Caki2 (cell line): Measurements from ENCODE around the gene ARHGAP45. TPM values are rescaled to one million over a fixed set of nuclear protein-coding genes. Genes with fewer than 3 reads are reported as not detected.

Experiments used
- DNase-seq: peaks from one replicate; pipeline ENCODE4 v3.0.0-alpha.2; 2015; ENCODE audit warnings: low read depth
- in situ Hi-C: cut with HindIII; loops from 2 replicates; pipeline ENCODE4 v1.10.0; 2016; ENCODE audit warnings: low sequenced_read_pairs, low pct_unique_long_range_greater_than_20kb, mixed read lengths
- total RNA-seq: library from RNA; depleted of rRNA; stranded (reverse); fragments of >200 nt; shearing (Covaris generic); gene quantifications from 2 replicates; pipeline ENCODE4 v1.2.3, GENCODE V29; 2014; ENCODE audit warnings: low replicate concordance

ARHGAP45 gene
- total RNA-seq, 1 experiment from 2014 or later, result 17.3 TPM

DNA sequence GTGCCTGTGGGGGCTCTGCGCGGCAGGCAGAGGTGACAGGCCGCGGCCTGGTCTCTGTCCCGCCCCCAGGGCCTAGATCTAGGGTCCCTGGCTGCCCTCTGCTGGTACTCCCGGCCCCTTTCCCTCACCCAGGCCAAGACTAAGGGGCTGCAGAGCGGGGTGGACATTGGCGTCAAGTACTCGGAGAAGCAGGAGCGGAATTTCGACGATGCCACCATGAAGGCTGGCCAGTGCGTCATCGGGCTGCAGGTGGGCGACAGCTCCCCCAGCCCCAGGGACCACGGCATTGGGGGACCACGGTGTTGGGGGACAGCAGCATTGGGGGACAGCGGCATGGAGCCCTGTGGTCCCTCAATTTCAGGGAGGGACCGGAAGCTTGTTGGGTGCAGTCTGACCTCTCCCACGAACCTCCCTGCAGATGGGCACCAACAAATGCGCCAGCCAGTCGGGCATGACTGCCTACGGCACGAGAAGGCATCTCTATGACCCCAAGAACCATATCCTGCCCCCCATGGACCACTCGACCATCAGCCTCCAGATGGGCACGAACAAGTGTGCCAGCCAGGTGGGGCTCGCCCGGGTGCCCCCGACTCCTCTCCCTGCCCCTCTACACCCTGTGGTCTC is 30.9 kb upstream of the ARHGAP45 start:
- DNase-seq, result no peak
- in situ Hi-C loops, result no loop called here

DNA sequence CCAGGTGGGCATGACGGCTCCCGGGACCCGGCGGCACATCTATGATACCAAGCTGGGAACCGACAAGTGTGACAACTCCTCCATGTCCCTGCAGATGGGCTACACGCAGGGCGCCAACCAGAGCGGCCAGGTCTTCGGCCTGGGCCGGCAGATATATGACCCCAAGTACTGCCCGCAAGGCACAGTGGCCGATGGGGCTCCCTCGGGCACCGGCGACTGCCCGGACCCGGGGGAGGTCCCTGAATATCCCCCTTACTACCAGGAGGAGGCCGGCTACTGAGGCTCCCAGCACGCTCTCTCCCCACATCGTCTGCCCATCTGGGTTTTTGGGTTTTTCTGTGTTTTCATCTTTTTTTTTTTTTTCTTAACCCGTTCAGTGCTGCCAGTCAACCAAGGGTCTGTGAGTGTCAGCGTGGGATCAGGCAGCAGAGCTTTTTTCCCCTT is 29.3 kb upstream of the ARHGAP45 start:
- in situ Hi-C loops, result no loop called here
- no peak for DNase-seq

DNA sequence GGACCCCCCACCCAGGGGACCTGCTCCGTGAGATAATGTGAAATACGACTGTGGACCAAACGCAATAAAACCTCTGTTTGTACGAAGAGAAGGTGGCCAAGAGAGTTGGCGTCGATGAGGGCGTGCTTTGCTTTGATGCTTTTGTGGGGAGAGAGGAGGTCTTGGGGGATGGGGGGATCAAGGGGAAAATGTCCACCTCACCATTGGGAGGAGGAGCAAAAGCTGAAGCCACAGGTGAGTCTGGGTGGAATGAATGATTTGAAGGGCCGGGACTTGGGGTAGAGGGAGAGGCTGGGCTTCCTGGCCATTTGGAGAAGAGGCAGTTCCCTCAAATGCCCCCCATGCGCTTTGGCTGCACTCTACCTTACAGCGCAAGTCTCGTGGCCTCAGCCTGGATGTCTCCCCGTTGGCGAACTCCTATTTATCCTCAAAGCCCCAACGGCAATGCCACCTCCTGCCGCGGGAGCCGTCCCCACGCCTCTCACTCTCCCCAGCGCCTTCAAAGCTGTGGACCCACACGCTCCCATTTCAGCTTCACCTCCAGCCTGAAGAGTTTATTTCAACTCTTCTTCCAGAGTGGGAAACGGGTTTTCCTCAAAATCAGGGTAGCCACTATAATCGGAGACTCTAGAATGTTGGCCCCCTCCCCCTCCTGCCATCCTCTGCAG is 27.9 kb upstream of the ARHGAP45 start:
- DNase-seq, result no peak
- in situ Hi-C loops, result no loop called here

DNA sequence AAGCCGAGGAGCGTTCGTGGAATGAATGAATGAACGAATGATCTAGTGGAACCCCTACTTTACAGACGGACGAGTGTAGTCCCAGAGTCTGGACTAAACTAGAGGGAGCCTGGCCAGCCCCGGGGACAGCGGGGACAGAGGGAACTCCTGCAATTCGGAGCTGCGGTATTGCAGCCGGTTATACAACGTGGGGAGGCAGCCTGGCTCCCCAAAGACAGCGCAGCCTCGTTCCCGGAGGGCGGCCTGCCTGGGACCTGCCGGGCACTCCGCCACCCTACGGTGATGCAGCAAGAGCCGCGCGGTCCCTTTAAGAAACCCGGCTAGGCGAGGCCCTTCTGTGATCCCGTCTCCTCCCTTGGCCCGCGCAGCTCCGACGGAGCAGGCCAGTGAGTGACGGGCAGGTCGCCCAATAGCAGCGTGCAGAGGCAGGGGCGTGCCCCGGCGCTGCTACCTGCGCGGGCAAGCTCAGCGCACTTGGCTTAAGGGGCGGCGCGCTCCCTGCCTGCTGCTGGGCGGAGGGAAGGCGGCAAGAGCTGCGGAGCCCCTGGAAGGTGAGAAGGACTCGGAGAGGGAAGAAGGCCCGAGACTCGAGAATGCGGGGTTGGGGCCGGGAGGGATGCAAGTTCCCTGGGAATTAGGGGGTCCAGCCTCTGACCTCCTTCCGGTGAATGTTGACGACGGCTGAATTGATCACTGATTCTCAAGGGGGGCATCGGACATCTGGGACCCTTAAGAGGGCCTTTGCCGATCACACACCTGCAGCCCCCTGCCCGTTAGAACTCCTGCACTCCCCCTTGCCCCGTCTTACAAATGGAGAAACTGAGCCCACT is 27.1 kb upstream of the ARHGAP45 start, which contains the start of gene ABCA7:
TSS of gene ABCA7 (plus strand) at position 462 of the 830 bp plus-strand sequence. CDS start 1,255 bp downstream, outside the sequence.
- in situ Hi-C loops, result no loop called here
- DNase-seq, result peak; percentile 92

DNA sequence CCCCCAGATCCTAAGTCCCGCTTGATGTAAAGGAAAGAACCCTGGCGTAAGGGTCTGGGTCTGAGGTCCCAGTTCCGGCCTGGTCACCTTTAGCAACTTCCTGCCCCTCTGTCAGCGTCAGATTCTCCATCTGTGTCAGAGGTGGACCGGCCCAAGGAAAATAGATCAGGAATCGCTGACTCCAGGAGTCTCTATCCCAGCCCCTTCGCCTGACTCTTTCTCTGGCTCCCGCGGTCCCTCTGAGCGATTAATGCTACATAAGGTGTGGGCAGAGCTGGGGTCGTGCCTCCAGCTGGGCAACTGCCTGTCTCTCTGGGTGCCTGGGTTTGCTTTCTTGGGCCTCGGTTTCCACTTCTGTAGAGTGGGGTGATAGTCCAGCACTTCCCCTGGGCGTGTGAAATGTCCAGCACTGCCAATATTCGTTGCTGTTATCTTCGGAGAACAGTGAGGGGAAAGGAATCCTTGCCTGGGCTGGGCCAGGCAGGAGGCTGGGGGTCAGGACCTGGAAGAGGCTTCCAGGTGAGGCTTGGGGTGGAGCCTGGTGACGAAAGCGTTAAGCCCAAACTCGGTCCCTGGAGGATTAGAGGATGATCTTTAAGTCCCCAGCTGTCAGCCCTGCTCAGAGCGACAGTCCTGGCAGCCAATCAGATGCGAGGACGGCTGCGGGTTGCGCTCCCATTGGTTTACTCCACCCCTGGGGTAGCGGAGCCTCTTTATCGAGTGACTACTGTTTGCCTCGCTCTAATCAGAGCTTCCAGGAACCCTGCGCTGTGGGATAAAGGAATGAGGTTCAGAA is 26.3 kb upstream of the ARHGAP45 start:
- in situ Hi-C loops, result no loop called here
- DNase-seq, result peak; percentile 83

DNA sequence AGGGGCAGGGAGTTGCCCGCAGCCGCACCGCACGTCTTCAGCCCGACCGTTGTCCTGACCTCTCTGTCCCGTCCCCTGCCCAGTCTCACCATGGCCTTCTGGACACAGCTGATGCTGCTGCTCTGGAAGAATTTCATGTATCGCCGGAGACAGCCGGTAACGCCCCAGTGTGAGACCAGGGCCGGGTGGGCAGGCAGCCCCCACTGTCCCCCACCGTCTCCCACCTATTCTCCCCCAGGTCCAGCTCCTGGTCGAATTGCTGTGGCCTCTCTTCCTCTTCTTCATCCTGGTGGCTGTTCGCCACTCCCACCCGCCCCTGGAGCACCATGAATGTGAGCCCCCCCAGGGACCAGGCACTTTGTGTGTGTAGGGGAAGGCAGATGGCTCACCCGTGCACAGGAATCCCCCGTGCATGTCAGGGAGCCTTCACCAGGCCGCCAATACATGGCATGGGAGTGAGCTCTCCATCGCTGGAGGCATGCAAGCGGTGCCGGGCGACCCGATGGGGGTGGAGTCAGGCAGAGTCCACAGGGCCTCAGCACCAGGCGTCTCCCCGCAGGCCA is 25.6 kb upstream of the ARHGAP45 start:
- no peak for DNase-seq
- in situ Hi-C loops, result no loop called here

DNA sequence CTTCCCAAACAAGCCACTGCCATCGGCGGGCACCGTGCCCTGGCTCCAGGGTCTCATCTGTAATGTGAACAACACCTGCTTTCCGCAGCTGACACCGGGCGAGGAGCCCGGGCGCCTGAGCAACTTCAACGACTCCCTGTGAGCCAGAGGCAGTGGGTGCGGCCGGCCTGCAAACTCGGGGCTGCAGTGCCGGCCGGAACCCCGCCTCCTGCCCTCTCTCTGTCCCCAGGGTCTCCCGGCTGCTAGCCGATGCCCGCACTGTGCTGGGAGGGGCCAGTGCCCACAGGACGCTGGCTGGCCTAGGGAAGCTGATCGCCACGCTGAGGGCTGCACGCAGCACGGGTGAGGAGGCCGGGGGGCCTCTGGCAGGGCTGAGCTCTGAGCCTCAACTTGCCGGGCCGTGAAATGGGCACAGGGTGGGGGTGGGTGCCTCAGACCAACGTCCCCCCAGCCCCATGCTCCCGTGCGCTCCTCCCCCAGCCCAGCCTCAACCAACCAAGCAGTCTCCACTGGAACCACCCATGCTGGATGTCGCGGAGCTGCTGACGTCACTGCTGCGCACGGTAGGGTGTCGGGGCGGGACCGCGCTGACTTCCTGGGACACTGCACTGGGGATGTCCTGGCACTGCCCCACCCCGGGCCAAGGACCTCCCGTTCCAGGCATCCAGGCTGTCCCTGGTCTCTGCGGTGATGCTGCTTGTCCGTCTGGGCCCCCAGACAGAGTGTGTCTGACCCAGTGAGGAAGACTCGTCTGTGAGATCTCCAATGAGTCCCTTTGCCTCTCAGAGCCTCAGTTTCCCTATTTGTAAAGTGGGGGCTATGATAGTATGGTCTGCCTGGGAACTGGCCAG is 24.9 kb upstream of the ARHGAP45 start:
- DNase-seq, result peak; percentile 89
- in situ Hi-C loops, result no loop called here

DNA sequence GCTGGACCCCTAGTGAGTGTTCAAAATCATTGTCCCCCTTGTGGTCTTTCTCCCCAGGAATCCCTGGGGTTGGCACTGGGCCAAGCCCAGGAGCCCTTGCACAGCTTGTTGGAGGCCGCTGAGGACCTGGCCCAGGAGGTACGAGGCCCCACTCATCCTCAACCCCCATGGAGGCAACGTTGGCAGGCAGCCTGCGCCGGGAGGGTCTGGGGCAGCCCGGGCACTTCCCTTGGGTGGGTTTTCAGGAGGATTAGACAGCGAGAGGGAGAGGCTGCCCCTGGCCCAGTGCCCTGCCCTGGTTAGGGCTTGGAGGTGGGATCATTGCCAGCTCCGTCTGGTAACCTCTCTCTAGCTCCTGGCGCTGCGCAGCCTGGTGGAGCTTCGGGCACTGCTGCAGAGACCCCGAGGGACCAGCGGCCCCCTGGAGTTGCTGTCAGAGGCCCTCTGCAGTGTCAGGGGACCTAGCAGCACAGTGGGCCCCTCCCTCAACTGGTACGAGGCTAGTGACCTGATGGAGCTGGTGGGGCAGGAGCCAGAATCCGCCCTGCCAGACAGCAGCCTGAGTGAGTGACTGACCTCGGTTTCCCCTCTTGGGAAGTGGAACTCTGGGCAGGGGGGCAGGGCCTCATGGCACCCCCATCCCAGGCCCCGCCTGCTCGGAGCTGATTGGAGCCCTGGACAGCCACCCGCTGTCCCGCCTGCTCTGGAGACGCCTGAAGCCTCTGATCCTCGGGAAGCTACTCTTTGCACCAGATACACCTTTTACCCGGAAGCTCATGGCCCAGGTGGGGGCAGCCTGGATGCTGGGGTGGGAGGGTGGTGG is 24.1 kb upstream of the ARHGAP45 start:
- peak; percentile 80 for DNase-seq
- in situ Hi-C loops, result no loop called here

DNA sequence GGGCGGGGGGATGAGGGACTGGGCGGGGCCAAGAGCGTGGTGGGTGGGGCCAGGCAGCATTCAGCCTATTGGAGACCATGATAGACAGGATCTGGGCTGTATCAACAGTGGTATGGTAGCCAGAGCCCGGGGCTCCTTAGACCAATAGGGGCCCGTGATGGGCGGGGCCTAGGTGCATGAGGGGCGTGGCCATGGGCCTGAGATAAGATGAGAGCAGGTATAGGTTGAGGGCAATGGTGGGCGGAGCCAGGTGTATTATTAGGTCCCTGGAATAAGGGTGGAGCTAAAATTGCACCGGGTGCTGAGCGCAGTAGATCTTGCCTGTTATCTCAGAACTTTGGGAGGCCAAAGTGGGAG is 21.7 kb upstream of the ARHGAP45 start:
- DNase-seq, result peak; percentile 86
- in situ Hi-C loops, result no loop called here

DNA sequence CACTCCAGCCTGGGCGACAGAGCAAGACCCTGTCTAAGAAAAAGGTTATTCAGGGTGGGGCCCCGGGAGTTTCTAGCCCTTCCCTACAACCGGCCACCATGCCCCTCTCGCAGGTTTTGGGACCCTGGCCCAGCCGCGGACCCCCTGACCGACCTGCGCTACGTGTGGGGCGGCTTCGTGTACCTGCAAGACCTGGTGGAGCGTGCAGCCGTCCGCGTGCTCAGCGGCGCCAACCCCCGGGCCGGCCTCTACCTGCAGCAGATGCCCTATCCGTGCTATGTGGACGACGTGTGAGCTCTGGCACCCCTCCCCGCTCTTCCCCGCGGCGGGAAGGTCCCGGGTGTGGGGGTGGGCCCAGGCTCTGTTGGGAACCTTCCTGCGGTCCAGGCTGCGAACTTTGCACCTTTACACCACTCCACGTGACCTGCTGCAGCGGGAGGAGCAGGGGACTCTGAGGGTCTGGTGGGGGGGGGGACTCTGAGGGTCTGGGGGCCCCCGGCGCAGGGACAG is 20.8 kb upstream of the ARHGAP45 start:
- in situ Hi-C loops, result no loop called here
- DNase-seq, result no peak

DNA sequence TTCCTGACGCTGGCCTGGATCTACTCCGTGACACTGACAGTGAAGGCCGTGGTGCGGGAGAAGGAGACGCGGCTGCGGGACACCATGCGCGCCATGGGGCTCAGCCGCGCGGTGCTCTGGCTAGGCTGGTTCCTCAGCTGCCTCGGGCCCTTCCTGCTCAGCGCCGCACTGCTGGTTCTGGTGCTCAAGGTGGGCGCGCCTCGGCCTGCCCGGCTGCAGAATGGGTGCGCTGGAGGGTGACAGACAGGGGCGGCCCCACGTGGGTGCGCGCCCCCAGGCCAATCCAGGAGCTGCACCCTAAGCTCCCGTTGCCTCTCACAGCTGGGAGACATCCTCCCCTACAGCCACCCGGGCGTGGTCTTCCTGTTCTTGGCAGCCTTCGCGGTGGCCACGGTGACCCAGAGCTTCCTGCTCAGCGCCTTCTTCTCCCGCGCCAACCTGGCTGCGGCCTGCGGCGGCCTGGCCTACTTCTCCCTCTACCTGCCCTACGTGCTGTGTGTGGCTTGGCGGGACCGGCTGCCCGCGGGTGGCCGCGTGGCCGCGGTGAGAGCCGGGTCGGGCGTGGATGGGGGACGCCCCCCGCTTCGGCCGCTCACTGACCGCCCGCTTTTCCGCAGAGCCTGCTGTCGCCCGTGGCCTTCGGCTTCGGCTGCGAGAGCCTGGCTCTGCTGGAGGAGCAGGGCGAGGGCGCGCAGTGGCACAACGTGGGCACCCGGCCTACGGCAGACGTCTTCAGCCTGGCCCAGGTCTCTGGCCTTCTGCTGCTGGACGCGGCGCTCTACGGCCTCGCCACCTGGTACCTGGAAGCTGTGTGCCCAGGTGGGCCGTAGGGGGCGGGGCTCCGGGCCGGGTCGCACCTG is 19.9 kb upstream of the ARHGAP45 start:
- in situ Hi-C loops, result no loop called here
- DNase-seq, result no peak

DNA sequence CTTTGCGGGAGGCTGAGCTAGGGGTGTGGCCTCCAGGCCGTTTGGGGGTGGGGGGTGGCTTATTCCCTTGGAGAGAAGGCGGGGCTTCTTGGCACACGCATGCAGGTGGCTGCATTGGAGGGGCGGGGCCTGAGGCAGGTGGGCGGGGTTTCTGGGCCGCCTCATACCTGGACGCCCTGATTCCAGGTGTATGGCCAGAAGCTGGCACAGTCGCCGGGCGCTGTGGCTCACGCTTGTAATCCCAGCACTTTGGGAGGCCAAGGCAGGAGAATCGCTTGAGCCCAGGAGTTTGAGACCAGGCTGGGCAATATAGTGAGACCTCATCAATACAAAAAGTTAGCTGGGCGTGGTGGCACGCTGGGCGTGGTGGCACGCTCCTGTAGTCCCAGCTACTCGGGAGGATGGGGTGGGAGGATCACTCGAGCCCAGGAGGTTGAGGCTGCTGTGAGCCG is 19.2 kb upstream of the ARHGAP45 start:
- no peak for DNase-seq

DNA sequence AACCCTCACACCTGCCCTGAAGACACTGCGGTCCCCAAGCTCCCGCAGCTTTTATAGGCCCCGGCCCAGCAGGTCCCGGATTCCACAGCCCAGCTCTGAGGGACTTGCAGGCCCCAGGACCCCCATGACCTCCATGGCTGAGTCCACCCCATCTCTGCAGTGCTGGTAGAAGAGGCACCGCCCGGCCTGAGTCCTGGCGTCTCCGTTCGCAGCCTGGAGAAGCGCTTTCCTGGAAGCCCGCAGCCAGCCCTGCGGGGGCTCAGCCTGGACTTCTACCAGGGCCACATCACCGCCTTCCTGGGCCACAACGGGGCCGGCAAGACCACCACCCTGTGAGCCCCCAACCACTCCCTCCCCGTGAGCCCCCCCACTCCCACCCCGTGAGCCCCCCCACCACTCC is 17.9 kb upstream of the ARHGAP45 start:
- no peak for DNase-seq
- in situ Hi-C loops, result no loop called here

More for the DNA sequence above, 19.2 kb upstream of the ARHGAP45 start:
- in situ Hi-C loops, result no loop called here

DNA sequence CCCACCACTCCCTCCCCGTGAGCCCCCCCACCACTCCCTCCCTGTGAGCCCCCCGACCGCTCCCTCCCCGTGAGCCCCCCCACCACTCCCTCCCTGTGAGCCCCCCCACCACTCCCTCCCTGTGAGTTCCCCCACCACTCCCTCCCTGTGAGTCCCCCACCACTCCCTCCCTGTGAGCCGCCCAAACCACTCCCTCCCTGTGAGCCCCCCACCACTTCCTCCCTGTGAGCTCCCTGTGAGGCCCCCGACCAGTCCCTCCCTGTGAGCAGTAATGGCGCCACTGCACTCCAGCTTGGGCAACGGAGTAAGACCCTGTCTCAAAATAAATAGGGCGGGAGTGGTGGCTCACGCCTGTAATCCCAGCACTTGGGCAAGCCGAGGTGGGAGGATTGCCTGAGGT is 17.2 kb upstream of the ARHGAP45 start:
- no peak for DNase-seq
- in situ Hi-C loops, result no loop called here

DNA sequence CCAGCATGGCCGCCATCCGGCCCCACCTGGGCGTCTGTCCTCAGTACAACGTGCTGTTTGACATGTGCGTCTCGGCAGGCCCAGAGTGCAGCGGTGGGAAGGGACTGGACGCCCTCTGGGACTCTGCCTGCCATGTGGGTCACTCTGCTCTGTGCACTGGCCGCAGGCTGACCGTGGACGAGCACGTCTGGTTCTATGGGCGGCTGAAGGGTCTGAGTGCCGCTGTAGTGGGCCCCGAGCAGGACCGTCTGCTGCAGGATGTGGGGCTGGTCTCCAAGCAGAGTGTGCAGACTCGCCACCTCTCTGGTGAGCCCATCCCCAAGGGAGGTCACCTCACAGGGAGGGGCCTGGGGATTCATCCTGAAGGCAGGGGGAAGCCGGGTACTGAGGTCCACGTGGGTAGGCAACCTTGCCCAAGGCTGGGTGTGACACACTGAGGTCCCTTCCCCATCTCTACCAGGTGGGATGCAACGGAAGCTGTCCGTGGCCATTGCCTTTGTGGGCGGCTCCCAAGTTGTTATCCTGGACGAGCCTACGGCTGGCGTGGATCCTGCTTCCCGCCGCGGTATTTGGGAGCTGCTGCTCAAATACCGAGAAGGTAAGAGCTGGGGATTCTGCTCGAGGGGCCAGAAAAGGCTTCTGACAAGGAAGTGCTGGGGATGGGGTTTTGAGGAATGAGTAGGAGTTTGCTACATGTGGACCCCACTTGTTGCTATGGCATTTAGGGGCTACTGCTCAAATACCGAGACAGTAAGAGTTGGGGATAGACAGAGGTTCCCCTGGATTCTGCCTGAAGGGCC is 15.8 kb upstream of the ARHGAP45 start:
- in situ Hi-C loops, result no loop called here

More for the DNA sequence above, 15.8 kb upstream of the ARHGAP45 start:
- no peak for DNase-seq
